Calu3 (cell line): Measurements from ENCODE around the gene PODN. TPM values are rescaled to one million over a fixed set of nuclear protein-coding genes. Genes with fewer than 3 reads are reported as not detected.

Source experiments
- Bru-seq: library from RNA; stranded (reverse); fragments of 400-500 nt; gene quantifications from one replicate; lab custom pipeline; 2021; lab: Mats Ljungman, UMichigan
- BruChase-seq, 2 experiments: library from RNA; stranded (reverse); fragments of 400-500 nt; gene quantifications; one replicate each; lab custom pipeline; 2021; lab: Mats Ljungman, UMichigan
- BruUV-seq: library from RNA; stranded (reverse); fragments of 400-500 nt; replicated peaks from 2 replicates; lab custom pipeline; 2021; lab: Mats Ljungman, UMichigan
- CTCF ChIA-PET: fragments of 300-600 bp; sonication (Branson Sonifier 250); formaldehyde crosslinking; loops from one replicate; lab custom pipeline; 2022; ENCODE audit warnings: antibody characterized with exemption; lab: Charles Lee
- DNase-seq: peaks from one replicate; pipeline ENCODE4 v3.0.0; 2022
- H3K27ac Mint-ChIP-seq: one replicate; pipeline ENCODE4 v1.8.0; 2022; ENCODE audit warnings: mixed read lengths; ENCODE audit not compliant: unreplicated experiment
- H3K27me3 Mint-ChIP-seq: one replicate; pipeline ENCODE4 v1.8.0; 2022; ENCODE audit warnings: mixed read lengths; ENCODE audit not compliant: unreplicated experiment
- H3K36me3 Mint-ChIP-seq: one replicate; pipeline ENCODE4 v1.8.0; 2022; ENCODE audit warnings: mild to moderate bottlenecking, moderate library complexity, mixed read lengths; ENCODE audit not compliant: insufficient read depth, unreplicated experiment
- H3K4me1 Mint-ChIP-seq: one replicate; pipeline ENCODE4 v1.8.0; 2022; ENCODE audit warnings: mild to moderate bottlenecking, low read depth, mixed read lengths; ENCODE audit not compliant: unreplicated experiment
- H3K4me3 Mint-ChIP-seq: one replicate; pipeline ENCODE4 v1.8.0; 2022; ENCODE audit warnings: mild to moderate bottlenecking, low read depth, moderate library complexity, mixed read lengths; ENCODE audit not compliant: unreplicated experiment
- H3K9me3 Mint-ChIP-seq: one replicate; pipeline ENCODE4 v1.8.0; 2022; ENCODE audit warnings: low read depth, mixed read lengths; ENCODE audit not compliant: unreplicated experiment
- CTCF ChIP-seq: fragments of 200-600 bp; IDR thresholded peaks from one replicate; pipeline ENCODE4 v1.8.0; 2022; ENCODE audit warnings: antibody characterized with exemption; ENCODE audit not compliant: unreplicated experiment
- intact Hi-C: fragments of 100-400 bp; cut with micrococcal nuclease; formaldehyde crosslinking; loops from one replicate; pipeline ENCODE4 v1.10.0; 2022; ENCODE audit not compliant: unreplicated experiment
- long read RNA-seq: library from polyadenylated mRNA; stranded (forward); transcript quantifications from one replicate; pipeline ENCODE4 v2.0.0, GENCODE V29; 2022
- total RNA-seq: library from RNA; stranded (reverse); gene quantifications from 2 replicates; pipeline ENCODE4 v1.2.3, GENCODE V29; 2022

PODN gene
- total RNA-seq (not detected in 2 replicates), Bru-seq, nascent RNA (not detected), BruChase-seq, experiment 1, labeled RNA remaining after a 6-hour chase (percentile 4 among the genes with signal in this experiment), BruChase-seq, experiment 2, labeled RNA remaining after a 2-hour chase (not detected)
- long read RNA-seq: 0 reads

- Mint-ChIP-seq H3K4me3 (no peak within 1 kb of the TSS), H3K4me1 (no peaks in the 10 kb centered on the region), H3K27me3 (peaks cover 37% of the 10 kb centered on the region), H3K36me3 (no peaks in the 10 kb centered on the region), H3K9me3 (no peaks in the 10 kb centered on the region), H3K27ac (no peak within 1 kb of the TSS)
- intact Hi-C loops: no loop called here
- TF ChIP-seq CTCF: no peak
- BruUV-seq: no TSS peak
- DNase-seq: no peak
- CTCF ChIA-PET: no interaction called here
Measured at GRCh38 chr1:53061859-53062707, at the start of gene PODN. TSS of gene PODN (plus strand) at chr1:53062213. CDS start at chr1:53069856, 7,643 bp downstream.

- Mint-ChIP-seq H3K27ac (peak overlapping the region; percentile 39), H3K9me3 (no peaks in the 10 kb centered on the region), H3K4me1 (peaks cover 19% of the 10 kb centered on the region), H3K36me3 (peaks cover 13% of the 10 kb centered on the region), H3K27me3 (no peaks in the 10 kb centered on the region), H3K4me3 (peak overlapping the region; percentile 79)
- TF ChIP-seq CTCF: no peak
- CTCF ChIA-PET: interaction anchor here (1.3 to 1.8 kb wide), 3 partner anchors 93 to 162 kb away, joined by 3 to 4 read pairs (median 3); partner anchors contain the start of gene ECHDC2
- BruUV-seq: no TSS peak
- DNase-seq: peak; percentile 82
- intact Hi-C loops: loop anchor here (10.0 kb wide), 1 partner anchor 170 kb away; no protein-coding TSS in a partner anchor
Measured at GRCh38 chr1:53014791-53015507, 47.1 kb upstream of the PODN start.

- H3K9me3 Mint-ChIP-seq: no peaks in the 10 kb centered on the region
- H3K27ac Mint-ChIP-seq: peak overlapping the region; percentile 39
- TF ChIP-seq CTCF: no peak
- peak overlapping the region; percentile 79 for H3K4me3 Mint-ChIP-seq
- no peak for DNase-seq
- peaks cover 13% of the 10 kb centered on the region for H3K36me3 Mint-ChIP-seq
- CTCF ChIA-PET: interaction anchor here (1.3 to 1.8 kb wide), 3 partner anchors 94 to 161 kb away, joined by 3 to 4 read pairs (median 3); partner anchors contain the start of gene ECHDC2
- BruUV-seq: no TSS peak
- H3K27me3 Mint-ChIP-seq: no peaks in the 10 kb centered on the region
- intact Hi-C loops: loop anchor here (10.0 kb wide), 1 partner anchor 169 kb away; no protein-coding TSS in a partner anchor
- peaks cover 19% of the 10 kb centered on the region for H3K4me1 Mint-ChIP-seq
Measured at GRCh38 chr1:53015508-53015860, 46.5 kb upstream of the PODN start.

GRCh38 chr1:53016705-53017104, 45.3 kb upstream of the PODN start:
- H3K4me3 Mint-ChIP-seq: no peak overlapping the region
- DNase-seq: no peak
- CTCF ChIA-PET: interaction anchor here (0.6 kb wide), 1 partner anchor 455 kb away, joined by 3 read pairs; no protein-coding TSS in a partner anchor
- no peak for TF ChIP-seq CTCF
- H3K4me1 Mint-ChIP-seq: peaks cover 19% of the 10 kb centered on the region
- H3K27ac Mint-ChIP-seq: peak overlapping the region; percentile 39
- H3K27me3 Mint-ChIP-seq: no peaks in the 10 kb centered on the region
- H3K36me3 Mint-ChIP-seq: peaks cover 13% of the 10 kb centered on the region
- H3K9me3 Mint-ChIP-seq: no peaks in the 10 kb centered on the region
- no TSS peak for BruUV-seq
- intact Hi-C loops: loop anchor here (10.0 kb wide), 1 partner anchor 168 kb away; no protein-coding TSS in a partner anchor
